Liver (tissue), 3 donors: ENCODE measurements around the gene TSHZ2.
A peak's percentile ranks its signal among the peaks of the same experiment; 100 is the strongest.

ENCODE experiments used
- FOXA2 ChIP-seq: IDR thresholded peaks from 2 replicates; pipeline ENCODE4 v1.6.1; 2016; ENCODE audit warnings: antibody characterized with exemption
- GABPA ChIP-seq, 2 donors: IDR thresholded peaks in 1 of 2; conservative IDR thresholded peaks in 1 of 2; 2 replicates each; pipeline ENCODE4 v1.6.1; 2016; ENCODE audit warnings: antibody characterized with exemption in 2 of 2, mild to moderate bottlenecking in 1 of 2, moderate library complexity in 1 of 2
- JUND ChIP-seq, 2 donors: IDR thresholded peaks; 2 replicates each; pipeline ENCODE4 v1.6.1; 2016; ENCODE audit warnings: antibody characterized with exemption in 2 of 2
- NR2F2 ChIP-seq: IDR thresholded peaks from 2 replicates; pipeline ENCODE4 v1.6.1; 2016; ENCODE audit warnings: antibody characterized with exemption
- REST ChIP-seq: IDR thresholded peaks from 2 replicates; pipeline ENCODE4 v1.6.1; 2016; ENCODE audit warnings: antibody characterized with exemption, mild to moderate bottlenecking
- RXRA ChIP-seq, 2 donors: IDR thresholded peaks; 2 replicates each; pipeline ENCODE4 v1.6.1; 2017 to 2018; ENCODE audit warnings: antibody characterized with exemption in 2 of 2, mild to moderate bottlenecking in 1 of 2
- TAF1 ChIP-seq: conservative IDR thresholded peaks from 2 replicates; pipeline ENCODE4 v1.6.1; 2016; ENCODE audit warnings: antibody characterized with exemption, mild to moderate bottlenecking
- TF ChIP-seq, protein P1 (sequence below): fragments of 150-350 bp; IDR thresholded peaks from 2 replicates; pipeline ENCODE4 v1.5.1; 2017; ENCODE audit warnings: improper control_type of control experiment, low read depth, low read length; ENCODE audit not compliant: missing input control
- TF ChIP-seq, protein P2 (sequence below): IDR thresholded peaks from 2 replicates; pipeline ENCODE4 v1.6.1; 2016; ENCODE audit warnings: antibody characterized with exemption
- TF ChIP-seq, protein P3 (sequence below): IDR thresholded peaks from 2 replicates; pipeline ENCODE4 v1.6.1; 2016; ENCODE audit warnings: antibody characterized with exemption
- donor health status: healthy.
- donor health status: healthy.

GRCh38 chr20:52972965-52973819, 1.0 kb downstream of the TSHZ2 start:
- TF ChIP-seq, protein P1, sequence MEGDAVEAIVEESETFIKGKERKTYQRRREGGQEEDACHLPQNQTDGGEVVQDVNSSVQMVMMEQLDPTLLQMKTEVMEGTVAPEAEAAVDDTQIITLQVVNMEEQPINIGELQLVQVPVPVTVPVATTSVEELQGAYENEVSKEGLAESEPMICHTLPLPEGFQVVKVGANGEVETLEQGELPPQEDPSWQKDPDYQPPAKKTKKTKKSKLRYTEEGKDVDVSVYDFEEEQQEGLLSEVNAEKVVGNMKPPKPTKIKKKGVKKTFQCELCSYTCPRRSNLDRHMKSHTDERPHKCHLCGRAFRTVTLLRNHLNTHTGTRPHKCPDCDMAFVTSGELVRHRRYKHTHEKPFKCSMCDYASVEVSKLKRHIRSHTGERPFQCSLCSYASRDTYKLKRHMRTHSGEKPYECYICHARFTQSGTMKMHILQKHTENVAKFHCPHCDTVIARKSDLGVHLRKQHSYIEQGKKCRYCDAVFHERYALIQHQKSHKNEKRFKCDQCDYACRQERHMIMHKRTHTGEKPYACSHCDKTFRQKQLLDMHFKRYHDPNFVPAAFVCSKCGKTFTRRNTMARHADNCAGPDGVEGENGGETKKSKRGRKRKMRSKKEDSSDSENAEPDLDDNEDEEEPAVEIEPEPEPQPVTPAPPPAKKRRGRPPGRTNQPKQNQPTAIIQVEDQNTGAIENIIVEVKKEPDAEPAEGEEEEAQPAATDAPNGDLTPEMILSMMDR = no peak
- TF ChIP-seq, protein P2, sequence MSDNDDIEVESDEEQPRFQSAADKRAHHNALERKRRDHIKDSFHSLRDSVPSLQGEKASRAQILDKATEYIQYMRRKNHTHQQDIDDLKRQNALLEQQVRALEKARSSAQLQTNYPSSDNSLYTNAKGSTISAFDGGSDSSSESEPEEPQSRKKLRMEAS = no peak
- TF ChIP-seq, protein P3, sequence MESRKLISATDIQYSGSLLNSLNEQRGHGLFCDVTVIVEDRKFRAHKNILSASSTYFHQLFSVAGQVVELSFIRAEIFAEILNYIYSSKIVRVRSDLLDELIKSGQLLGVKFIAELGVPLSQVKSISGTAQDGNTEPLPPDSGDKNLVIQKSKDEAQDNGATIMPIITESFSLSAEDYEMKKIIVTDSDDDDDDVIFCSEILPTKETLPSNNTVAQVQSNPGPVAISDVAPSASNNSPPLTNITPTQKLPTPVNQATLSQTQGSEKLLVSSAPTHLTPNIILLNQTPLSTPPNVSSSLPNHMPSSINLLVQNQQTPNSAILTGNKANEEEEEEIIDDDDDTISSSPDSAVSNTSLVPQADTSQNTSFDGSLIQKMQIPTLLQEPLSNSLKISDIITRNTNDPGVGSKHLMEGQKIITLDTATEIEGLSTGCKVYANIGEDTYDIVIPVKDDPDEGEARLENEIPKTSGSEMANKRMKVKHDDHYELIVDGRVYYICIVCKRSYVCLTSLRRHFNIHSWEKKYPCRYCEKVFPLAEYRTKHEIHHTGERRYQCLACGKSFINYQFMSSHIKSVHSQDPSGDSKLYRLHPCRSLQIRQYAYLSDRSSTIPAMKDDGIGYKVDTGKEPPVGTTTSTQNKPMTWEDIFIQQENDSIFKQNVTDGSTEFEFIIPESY = no peak
- no peak for TF ChIP-seq NR2F2
- no peak for TF ChIP-seq FOXA2
- TF ChIP-seq JUND (IDR thresholded peaks at IDR 0.05) = no peak
- no peak for TF ChIP-seq RXRA (IDR thresholded peaks at IDR 0.05)
- peak; percentile 56 for TF ChIP-seq TAF1
- TF ChIP-seq REST = no peak
- TF ChIP-seq GABPA (IDR thresholded peaks at IDR 0.05 in 1 of 2, conservative IDR thresholded peaks at IDR 0.05 in 1 of 2) = no peak
